Activated CD4-positive, alpha-beta memory T cell treated with anti-CD3 and anti-CD28 coated beads, Interleukin-2, amount 10 ng/mL, durations not matched to agents 7 days and 5 days (primary cell): ENCODE measurements around the gene SORBS2. TPM values are rescaled to one million over a fixed set of nuclear protein-coding genes. Genes with fewer than 3 reads are reported as not detected.

Experiments
- CTCF ChIA-PET: fragments of 350-600 bp; sonication (Branson Sonifier 250); formaldehyde crosslinking; loops from one replicate; lab custom pipeline; 2021; ENCODE audit warnings: antibody characterized with exemption, inconsistent platforms; lab: Charles Lee
- POLR2A ChIA-PET: fragments of 350-600 bp; sonication (Branson Sonifier 250); formaldehyde crosslinking; loops from one replicate; lab custom pipeline; 2021; ENCODE audit warnings: antibody characterized with exemption; lab: Charles Lee
- DNase-seq: peaks from one replicate; pipeline ENCODE4 v3.0.0-alpha.2; 2020
- H3K27ac Mint-ChIP-seq: one replicate; pipeline ENCODE4 v1.8.0; 2021; ENCODE audit warnings: mild to moderate bottlenecking, mixed read lengths
- H3K27me3 Mint-ChIP-seq: one replicate; pipeline ENCODE4 v1.8.0; 2021; ENCODE audit warnings: mixed read lengths
- H3K36me3 Mint-ChIP-seq: one replicate; pipeline ENCODE4 v1.8.0; 2021; ENCODE audit warnings: low read depth, mixed read lengths
- H3K4me1 Mint-ChIP-seq: one replicate; pipeline ENCODE4 v1.8.0; 2021; ENCODE audit warnings: mixed read lengths
- H3K4me3 Mint-ChIP-seq: one replicate; pipeline ENCODE4 v1.8.0; 2021; ENCODE audit warnings: mild to moderate bottlenecking, mixed read lengths
- H3K9me3 Mint-ChIP-seq: one replicate; pipeline ENCODE4 v1.8.0; 2021; ENCODE audit warnings: mixed read lengths
- total RNA-seq, 2 experiments: library from RNA; stranded (reverse); gene quantifications; one replicate each; pipeline ENCODE4 v1.2.3, GENCODE V29; 2021

Gene SORBS2
- total RNA-seq, 2 experiments from 2014 or later: not detected

GRCh38 chr4:185693548-185694215, 118.3 kb downstream of the SORBS2 start:
- Mint-ChIP-seq H3K4me3 (no peak overlapping the region), H3K27me3 (no peaks in the 10 kb centered on the region), H3K36me3 (no peaks in the 10 kb centered on the region), H3K27ac (no peak overlapping the region), H3K9me3 (no peaks in the 10 kb centered on the region), H3K4me1 (no peaks in the 10 kb centered on the region)
- ChIA-PET CTCF (no interaction called here), POLR2A (no interaction called here)
- no peak for DNase-seq

GRCh38 chr4:185689407-185689806, 122.6 kb downstream of the SORBS2 start:
- Mint-ChIP-seq H3K9me3 (no peaks in the 10 kb centered on the region), H3K27me3 (no peaks in the 10 kb centered on the region), H3K4me1 (no peaks in the 10 kb centered on the region), H3K36me3 (no peaks in the 10 kb centered on the region), H3K4me3 (no peak overlapping the region), H3K27ac (no peak overlapping the region)
- no peak for DNase-seq
- CTCF ChIA-PET: no interaction called here
- POLR2A ChIA-PET: no interaction called here

- Mint-ChIP-seq H3K4me3 (no peak overlapping the region), H3K27ac (no peak overlapping the region), H3K9me3 (no peaks in the 10 kb centered on the region), H3K4me1 (no peaks in the 10 kb centered on the region), H3K27me3 (no peaks in the 10 kb centered on the region), H3K36me3 (no peaks in the 10 kb centered on the region)
- ChIA-PET CTCF (no interaction called here), POLR2A (no interaction called here)
- no peak for DNase-seq
Observed at GRCh38 chr4:185685804-185686203, 126.2 kb downstream of the SORBS2 start.

- H3K36me3 Mint-ChIP-seq: no peaks in the 10 kb centered on the region
- H3K27ac Mint-ChIP-seq: no peak overlapping the region
- no peaks in the 10 kb centered on the region for H3K27me3 Mint-ChIP-seq
- H3K9me3 Mint-ChIP-seq: no peaks in the 10 kb centered on the region
- no peak for DNase-seq
- no peak overlapping the region for H3K4me3 Mint-ChIP-seq
- H3K4me1 Mint-ChIP-seq: no peaks in the 10 kb centered on the region
- POLR2A ChIA-PET: no interaction called here
- CTCF ChIA-PET: no interaction called here
Observed at GRCh38 chr4:185683896-185684295, 128.1 kb downstream of the SORBS2 start.

GRCh38 chr4:185683222-185683621, 128.8 kb downstream of the SORBS2 start:
- Mint-ChIP-seq H3K27me3 (no peaks in the 10 kb centered on the region), H3K4me1 (no peaks in the 10 kb centered on the region), H3K27ac (no peak overlapping the region), H3K36me3 (no peaks in the 10 kb centered on the region), H3K4me3 (no peak overlapping the region), H3K9me3 (no peaks in the 10 kb centered on the region)
- ChIA-PET CTCF (no interaction called here), POLR2A (no interaction called here)
- DNase-seq: no peak

GRCh38 chr4:185682236-185682635, 129.8 kb downstream of the SORBS2 start:
- peaks cover 3% of the 10 kb centered on the region for H3K27me3 Mint-ChIP-seq
- H3K36me3 Mint-ChIP-seq: no peaks in the 10 kb centered on the region
- POLR2A ChIA-PET: no interaction called here
- no peaks in the 10 kb centered on the region for H3K9me3 Mint-ChIP-seq
- CTCF ChIA-PET: no interaction called here
- DNase-seq: no peak
- no peak overlapping the region for H3K27ac Mint-ChIP-seq
- H3K4me3 Mint-ChIP-seq: no peak overlapping the region
- H3K4me1 Mint-ChIP-seq: no peaks in the 10 kb centered on the region

GRCh38 chr4:185681604-185682003, 130.4 kb downstream of the SORBS2 start:
- H3K36me3 Mint-ChIP-seq: no peaks in the 10 kb centered on the region
- no peaks in the 10 kb centered on the region for H3K9me3 Mint-ChIP-seq
- H3K4me3 Mint-ChIP-seq: no peak overlapping the region
- H3K4me1 Mint-ChIP-seq: no peaks in the 10 kb centered on the region
- H3K27ac Mint-ChIP-seq: no peak overlapping the region
- ChIA-PET CTCF (no interaction called here), POLR2A (no interaction called here)
- DNase-seq: no peak
- H3K27me3 Mint-ChIP-seq: peaks cover 4% of the 10 kb centered on the region

GRCh38 chr4:185680617-185681016, 131.4 kb downstream of the SORBS2 start:
- H3K4me3 Mint-ChIP-seq: no peak overlapping the region
- no peak for DNase-seq
- H3K27me3 Mint-ChIP-seq: peaks cover 4% of the 10 kb centered on the region
- no peaks in the 10 kb centered on the region for H3K36me3 Mint-ChIP-seq
- no peak overlapping the region for H3K27ac Mint-ChIP-seq
- POLR2A ChIA-PET: no interaction called here
- H3K9me3 Mint-ChIP-seq: no peaks in the 10 kb centered on the region
- CTCF ChIA-PET: no interaction called here
- no peaks in the 10 kb centered on the region for H3K4me1 Mint-ChIP-seq

GRCh38 chr4:185679523-185679922, 132.5 kb downstream of the SORBS2 start:
- CTCF ChIA-PET: no interaction called here
- H3K4me1 Mint-ChIP-seq: peaks cover 1% of the 10 kb centered on the region
- H3K36me3 Mint-ChIP-seq: no peaks in the 10 kb centered on the region
- H3K27me3 Mint-ChIP-seq: peaks cover 4% of the 10 kb centered on the region
- H3K9me3 Mint-ChIP-seq: no peaks in the 10 kb centered on the region
- POLR2A ChIA-PET: interaction anchor here (0.6 kb wide), 1 partner anchor 48 kb away, joined by 3 read pairs; no protein-coding TSS in a partner anchor
- no peak overlapping the region for H3K4me3 Mint-ChIP-seq
- no peak overlapping the region for H3K27ac Mint-ChIP-seq
- DNase-seq: no peak

GRCh38 chr4:185677637-185678314, 134.2 kb downstream of the SORBS2 start:
- Mint-ChIP-seq H3K9me3 (no peaks in the 10 kb centered on the region), H3K36me3 (no peaks in the 10 kb centered on the region), H3K27me3 (peaks cover 4% of the 10 kb centered on the region), H3K4me1 (peaks cover 2% of the 10 kb centered on the region), H3K27ac (no peak overlapping the region), H3K4me3 (no peak overlapping the region)
- no peak for DNase-seq
- ChIA-PET CTCF (no interaction called here), POLR2A (no interaction called here)

- H3K36me3 Mint-ChIP-seq: no peaks in the 10 kb centered on the region
- H3K4me3 Mint-ChIP-seq: no peak overlapping the region
- no peaks in the 10 kb centered on the region for H3K9me3 Mint-ChIP-seq
- peaks cover 7% of the 10 kb centered on the region for H3K27me3 Mint-ChIP-seq
- ChIA-PET CTCF (no interaction called here), POLR2A (no interaction called here)
- H3K4me1 Mint-ChIP-seq: peaks cover 2% of the 10 kb centered on the region
- no peak for DNase-seq
- H3K27ac Mint-ChIP-seq: no peak overlapping the region
Observed at GRCh38 chr4:185672618-185673017, 139.4 kb downstream of the SORBS2 start.

- Mint-ChIP-seq H3K9me3 (no peaks in the 10 kb centered on the region), H3K36me3 (no peaks in the 10 kb centered on the region), H3K4me3 (no peak overlapping the region)
Observed at GRCh38 chr4:185672151-185672550, 139.8 kb downstream of the SORBS2 start.

GRCh38 chr4:185671496-185671895, 140.5 kb downstream of the SORBS2 start:
- no peak overlapping the region for H3K4me3 Mint-ChIP-seq
- H3K4me1 Mint-ChIP-seq: peaks cover 2% of the 10 kb centered on the region
- no peaks in the 10 kb centered on the region for H3K9me3 Mint-ChIP-seq
- POLR2A ChIA-PET: no interaction called here
- CTCF ChIA-PET: no interaction called here
- no peaks in the 10 kb centered on the region for H3K36me3 Mint-ChIP-seq
- no peak overlapping the region for H3K27ac Mint-ChIP-seq
- DNase-seq: no peak
- peaks cover 6% of the 10 kb centered on the region for H3K27me3 Mint-ChIP-seq

More at GRCh38 chr4:185672151-185672550, 139.8 kb downstream of the SORBS2 start:
- no peak overlapping the region for H3K27ac Mint-ChIP-seq
- ChIA-PET CTCF (no interaction called here), POLR2A (no interaction called here)
- H3K27me3 Mint-ChIP-seq: peaks cover 4% of the 10 kb centered on the region
- no peak for DNase-seq
- H3K4me1 Mint-ChIP-seq: peaks cover 2% of the 10 kb centered on the region

GRCh38 chr4:185671066-185671465, 140.9 kb downstream of the SORBS2 start:
- no peak overlapping the region for H3K27ac Mint-ChIP-seq
- H3K9me3 Mint-ChIP-seq: no peaks in the 10 kb centered on the region
- CTCF ChIA-PET: no interaction called here
- peaks cover 2% of the 10 kb centered on the region for H3K4me1 Mint-ChIP-seq
- H3K4me3 Mint-ChIP-seq: no peak overlapping the region
- no peak for DNase-seq
- no peaks in the 10 kb centered on the region for H3K36me3 Mint-ChIP-seq
- H3K27me3 Mint-ChIP-seq: peaks cover 6% of the 10 kb centered on the region
- POLR2A ChIA-PET: no interaction called here
